Mucosa of stomach (tissue), 1 donor: ENCODE results near the gene SLC8A3.

Source experiments
- H3K27me3 ChIP-seq: one replicate; pipeline ENCODE4 v1.7.0; 2013; ENCODE audit warnings: mild to moderate bottlenecking, low read length; ENCODE audit not compliant: control insufficient read depth, insufficient read depth
- H3K36me3 ChIP-seq: one replicate; pipeline ENCODE4 v1.7.0; 2013; ENCODE audit warnings: low read length; ENCODE audit not compliant: control insufficient read depth, insufficient read depth
- H3K4me1 ChIP-seq: one replicate; pipeline ENCODE4 v1.7.0; 2013; ENCODE audit warnings: mild to moderate bottlenecking, low read length; ENCODE audit not compliant: control insufficient read depth, insufficient read depth
- H3K4me3 ChIP-seq: one replicate; pipeline ENCODE4 v1.7.0; 2013; ENCODE audit warnings: low read length
- H3K9ac ChIP-seq: one replicate; pipeline ENCODE4 v1.7.0; 2013; ENCODE audit warnings: mild to moderate bottlenecking, low read length, moderate library complexity
- H3K9me3 ChIP-seq: one replicate; pipeline ENCODE4 v1.7.0; 2013; ENCODE audit warnings: mild to moderate bottlenecking, low read length, moderate library complexity; ENCODE audit not compliant: control insufficient read depth
- donor health status: Pancreatic carcinoma.

The SLC8A3 gene

DNA sequence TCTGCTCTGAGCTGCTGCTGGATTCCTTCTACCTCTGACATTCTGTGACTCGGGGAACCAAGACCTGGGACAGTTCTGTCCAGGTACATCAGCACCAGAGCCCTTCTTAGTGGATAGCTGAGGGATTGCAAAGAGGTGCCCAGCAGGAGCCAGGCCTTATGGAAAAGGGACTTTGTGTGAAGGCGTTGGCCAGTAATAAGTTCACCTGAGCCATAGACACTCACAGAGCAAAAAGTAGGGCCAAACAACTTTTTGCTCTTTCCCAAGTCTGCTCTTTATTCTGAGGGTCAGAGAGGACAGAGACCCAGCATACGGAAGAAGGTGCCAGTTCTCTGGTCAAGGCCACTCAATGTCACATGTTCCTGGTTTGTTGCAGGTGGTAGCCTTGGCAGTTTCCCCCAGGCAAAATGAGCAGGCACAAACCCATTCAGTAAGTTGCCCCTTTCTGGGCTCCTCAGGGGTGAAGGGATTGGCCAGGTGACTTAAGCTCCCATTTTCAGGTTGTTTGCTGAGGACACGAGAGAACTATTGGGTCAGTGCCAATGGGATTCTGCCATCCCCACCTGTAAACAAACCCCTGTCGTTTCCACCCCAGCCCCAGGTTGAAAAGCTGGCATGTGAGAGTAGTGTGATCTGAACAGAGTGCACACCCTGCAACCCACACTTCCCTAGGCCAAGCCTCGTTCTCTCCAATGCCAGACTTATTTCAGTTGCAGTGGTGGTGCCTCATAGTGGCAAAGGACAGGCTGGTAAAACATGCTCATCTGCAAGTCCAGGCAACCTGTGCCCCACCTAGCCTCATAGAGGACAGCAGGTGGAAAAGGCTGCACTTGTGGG is 159.2 kb downstream of the SLC8A3 start:
- no peaks in the 10 kb centered on the region for H3K4me1 ChIP-seq
- H3K27me3 ChIP-seq, result no peaks in the 10 kb centered on the region
- no peaks in the 10 kb centered on the region for H3K36me3 ChIP-seq
- H3K9ac ChIP-seq, result no peak overlapping the region
- no peaks in the 10 kb centered on the region for H3K9me3 ChIP-seq
- no peak overlapping the region for H3K4me3 ChIP-seq

DNA sequence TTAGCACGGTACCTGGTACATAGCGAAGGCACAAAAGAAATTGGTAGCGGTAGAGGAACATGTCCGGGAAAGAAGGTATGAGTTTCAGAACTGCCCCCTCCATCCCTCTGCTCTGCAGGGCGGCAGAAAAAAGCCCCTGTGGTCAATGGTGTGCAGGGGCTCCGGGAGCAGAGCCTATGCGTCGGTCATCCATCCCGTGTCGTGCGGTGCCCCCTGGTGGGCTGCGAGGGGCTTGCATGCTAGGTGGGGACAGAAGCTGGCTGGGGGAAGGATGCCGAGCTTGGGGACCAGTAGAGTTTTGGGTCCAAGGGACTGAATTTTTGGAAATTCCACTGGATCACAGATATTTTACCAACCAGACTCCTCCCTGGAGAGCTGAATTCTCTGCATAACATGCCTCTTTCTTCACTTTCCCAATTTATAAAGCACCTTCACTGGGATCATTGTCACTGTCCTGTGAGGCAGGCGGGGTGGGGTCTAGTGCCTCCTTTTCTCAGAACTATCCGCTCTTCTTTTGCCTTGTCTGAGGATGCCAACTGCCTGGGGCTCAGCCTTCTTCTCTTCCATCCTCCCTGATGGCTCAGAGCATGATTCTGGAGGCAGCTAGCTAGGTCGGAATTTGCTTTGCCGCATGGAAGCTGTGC is 160.8 kb downstream of the SLC8A3 start:
- Histone ChIP-seq H3K9ac (no peak overlapping the region), H3K4me3 (no peak overlapping the region), H3K9me3 (no peaks in the 10 kb centered on the region), H3K4me1 (no peaks in the 10 kb centered on the region), H3K36me3 (no peaks in the 10 kb centered on the region), H3K27me3 (no peaks in the 10 kb centered on the region)

DNA sequence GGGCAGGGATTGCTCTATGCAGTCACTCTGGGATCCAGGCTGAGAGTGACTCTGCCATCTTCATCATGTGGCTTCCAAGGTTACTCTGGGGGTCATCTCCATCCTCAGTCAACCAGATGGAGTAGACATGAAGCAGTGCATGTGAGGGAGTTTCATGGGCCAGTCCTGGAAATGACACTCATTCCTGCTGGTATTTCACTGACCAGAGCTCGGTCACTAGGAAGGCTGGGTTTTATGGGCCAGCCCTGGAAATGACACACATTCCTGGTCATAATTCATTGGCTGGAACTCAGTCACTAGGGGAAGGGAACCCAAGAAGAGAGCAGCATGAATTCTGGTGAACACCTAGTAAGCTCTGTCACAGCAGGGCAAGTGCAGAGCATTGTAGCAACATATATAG is 164.9 kb downstream of the SLC8A3 start:
- Histone ChIP-seq H3K36me3 (no peaks in the 10 kb centered on the region), H3K9ac (no peak overlapping the region), H3K4me1 (peaks cover 6% of the 10 kb centered on the region), H3K27me3 (no peaks in the 10 kb centered on the region), H3K9me3 (no peaks in the 10 kb centered on the region), H3K4me3 (no peak overlapping the region)

DNA sequence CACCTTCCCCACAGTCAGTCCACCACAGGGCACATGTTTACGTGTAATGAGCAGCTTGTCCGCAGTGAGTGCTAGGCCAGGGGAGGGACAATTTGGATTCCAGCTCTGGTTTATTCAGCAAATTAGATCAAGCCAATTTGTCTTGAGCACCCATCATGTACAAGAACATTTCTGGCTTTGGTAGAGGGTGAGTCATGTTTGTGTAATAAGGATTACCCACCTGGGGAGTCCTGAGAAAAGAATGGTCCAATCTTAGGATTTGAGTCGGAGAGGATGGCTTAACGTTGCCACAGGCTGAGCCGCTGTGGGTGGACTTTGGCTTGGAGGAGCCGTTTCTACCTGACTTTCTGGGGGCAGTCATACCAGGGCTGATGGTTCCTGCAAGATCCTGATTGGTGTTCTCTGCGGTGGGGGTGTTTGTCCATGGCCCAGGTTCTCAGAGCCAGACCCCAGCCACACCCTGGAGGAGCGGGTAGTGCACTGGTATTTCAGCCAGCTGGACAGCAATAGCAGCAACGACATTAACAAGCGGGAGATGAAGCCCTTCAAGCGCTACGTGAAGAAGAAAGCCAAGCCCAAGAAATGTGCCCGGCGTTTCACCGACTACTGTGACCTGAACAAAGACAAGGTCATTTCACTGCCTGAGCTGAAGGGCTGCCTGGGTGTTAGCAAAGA is 165.8 kb downstream of the SLC8A3 start:
- Histone ChIP-seq H3K36me3 (no peaks in the 10 kb centered on the region), H3K4me3 (no peak overlapping the region), H3K9me3 (no peaks in the 10 kb centered on the region), H3K9ac (no peak overlapping the region), H3K4me1 (peaks cover 12% of the 10 kb centered on the region), H3K27me3 (no peaks in the 10 kb centered on the region)

DNA sequence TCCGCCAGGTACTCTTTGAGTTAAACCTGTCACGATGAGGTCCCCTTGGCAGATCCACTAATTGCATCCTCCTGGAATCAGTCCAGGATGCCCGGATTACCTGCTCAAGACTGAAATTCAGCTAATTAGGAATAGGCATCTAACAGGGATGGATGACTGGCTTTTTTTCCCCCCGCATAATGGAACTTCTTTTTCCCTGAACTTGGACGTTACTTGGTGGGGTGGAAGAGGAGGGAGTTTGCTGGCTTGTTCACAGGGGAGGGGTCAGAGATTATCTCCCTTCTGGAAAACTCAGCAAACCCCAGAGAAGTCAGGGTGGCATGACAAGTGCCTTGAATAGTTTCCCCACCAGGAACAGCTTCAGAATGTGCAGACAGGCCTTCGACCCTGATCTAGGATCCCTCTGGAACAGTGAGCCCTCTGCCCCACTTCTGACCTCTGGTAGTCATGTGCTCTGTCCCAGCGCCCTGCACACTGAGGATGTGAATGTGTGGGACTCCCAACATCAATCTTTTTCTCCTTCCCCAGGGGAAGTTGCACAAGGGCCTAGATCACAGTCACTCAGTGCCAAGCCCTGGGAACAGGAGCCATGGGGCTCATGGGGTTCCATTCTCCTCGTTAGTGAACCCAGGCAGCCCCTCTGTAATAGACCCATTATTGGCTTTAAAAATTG is 167.1 kb downstream of the SLC8A3 start:
- Histone ChIP-seq H3K4me1 (peaks cover 12% of the 10 kb centered on the region), H3K9ac (no peak overlapping the region), H3K4me3 (no peak overlapping the region), H3K27me3 (no peaks in the 10 kb centered on the region), H3K36me3 (no peaks in the 10 kb centered on the region), H3K9me3 (no peaks in the 10 kb centered on the region)

DNA sequence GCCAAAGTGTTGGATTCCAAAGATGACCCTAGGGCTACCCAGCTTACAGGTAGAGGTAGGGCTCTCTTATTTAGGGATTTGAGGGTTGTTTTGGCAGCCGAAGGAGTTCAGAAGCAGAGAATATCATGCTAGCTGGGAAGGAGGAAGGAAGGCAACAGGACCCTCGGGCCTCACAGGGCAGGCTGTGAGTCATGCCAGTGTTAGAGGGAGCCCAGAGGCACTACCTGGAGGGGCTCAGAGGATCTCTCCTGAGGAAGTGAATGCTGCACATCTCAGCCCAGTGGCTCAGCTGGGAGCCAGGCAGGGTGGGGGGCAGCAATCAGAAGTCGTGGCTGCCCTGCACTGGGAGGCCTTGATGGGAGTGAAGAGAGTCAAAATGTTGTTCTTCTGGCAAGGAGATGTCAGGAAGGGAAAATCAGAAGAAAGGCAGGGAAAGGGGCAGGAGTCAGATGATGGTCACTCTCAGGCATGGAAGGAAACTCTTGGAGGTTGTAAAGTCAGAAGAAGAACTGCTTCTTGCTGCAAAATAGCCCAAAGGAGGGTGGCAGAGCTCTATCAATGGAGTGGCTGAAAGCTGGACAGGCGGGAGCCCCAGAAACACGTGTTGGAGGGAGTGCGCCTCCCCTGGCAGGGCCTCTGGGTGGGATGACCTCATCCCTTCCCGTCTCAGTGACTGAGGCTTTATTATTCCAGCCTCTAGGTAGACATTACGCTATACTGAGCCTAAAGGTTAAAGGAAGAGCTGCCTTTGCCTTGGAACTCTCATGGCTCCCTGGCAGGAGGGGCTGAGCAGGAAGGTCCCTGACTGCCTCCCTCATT is 168.2 kb downstream of the SLC8A3 start:
- H3K27me3 ChIP-seq, result no peaks in the 10 kb centered on the region
- H3K9me3 ChIP-seq, result no peaks in the 10 kb centered on the region
- no peak overlapping the region for H3K4me3 ChIP-seq
- no peaks in the 10 kb centered on the region for H3K36me3 ChIP-seq
- H3K4me1 ChIP-seq, result peaks cover 12% of the 10 kb centered on the region
- no peak overlapping the region for H3K9ac ChIP-seq

DNA sequence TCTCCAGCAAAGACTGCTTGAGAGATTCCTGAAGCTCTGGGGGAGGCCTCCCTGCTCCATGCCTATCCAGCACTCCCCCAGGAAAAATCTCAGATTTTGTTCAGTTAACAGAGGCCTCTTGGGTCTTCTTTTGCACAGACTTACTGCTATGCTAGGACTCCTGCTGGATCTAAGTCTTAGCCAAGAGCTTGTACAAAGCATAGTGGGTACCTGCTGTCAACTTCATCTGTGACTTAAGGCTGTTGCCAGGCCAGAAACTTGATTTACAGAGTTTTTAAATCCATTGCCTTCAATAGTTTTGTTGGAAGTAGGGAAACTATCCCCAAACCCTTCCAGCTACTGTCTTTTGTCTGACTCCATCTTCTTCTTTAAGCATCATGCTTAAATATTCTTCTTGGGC is 169.1 kb downstream of the SLC8A3 start:
- Histone ChIP-seq H3K9ac (no peak overlapping the region), H3K36me3 (no peaks in the 10 kb centered on the region), H3K9me3 (no peaks in the 10 kb centered on the region), H3K4me1 (peaks cover 12% of the 10 kb centered on the region), H3K27me3 (no peaks in the 10 kb centered on the region), H3K4me3 (no peak overlapping the region)

DNA sequence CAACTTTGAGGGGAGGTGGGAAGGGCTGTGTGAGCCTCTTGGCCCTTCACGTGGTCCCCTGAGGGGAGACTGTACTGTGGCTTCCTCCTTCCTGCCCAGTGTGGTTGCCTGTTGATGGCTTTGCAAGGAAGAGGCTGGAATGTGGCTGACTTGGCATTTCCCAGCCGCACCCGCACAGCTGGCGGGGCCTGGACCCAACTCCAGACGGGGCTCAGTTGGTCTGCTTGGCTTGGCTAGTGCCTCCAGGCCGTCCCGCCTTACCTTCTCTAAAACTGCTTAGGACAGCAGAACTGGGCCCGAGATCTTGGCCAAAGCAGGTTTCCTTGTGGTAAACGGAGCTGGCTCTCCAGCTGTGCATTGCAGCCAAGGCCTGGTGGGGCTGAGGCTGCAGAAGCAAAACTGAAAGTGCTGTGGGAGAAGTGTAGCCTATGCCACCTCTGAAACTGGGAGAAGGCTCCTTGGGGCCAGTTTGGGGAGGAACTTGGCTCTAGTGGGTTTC is 170.0 kb downstream of the SLC8A3 start:
- Histone ChIP-seq H3K36me3 (no peaks in the 10 kb centered on the region), H3K4me3 (peak overlapping the region; percentile 32), H3K4me1 (peaks cover 12% of the 10 kb centered on the region), H3K9me3 (no peaks in the 10 kb centered on the region), H3K27me3 (no peaks in the 10 kb centered on the region), H3K9ac (no peak overlapping the region)

DNA sequence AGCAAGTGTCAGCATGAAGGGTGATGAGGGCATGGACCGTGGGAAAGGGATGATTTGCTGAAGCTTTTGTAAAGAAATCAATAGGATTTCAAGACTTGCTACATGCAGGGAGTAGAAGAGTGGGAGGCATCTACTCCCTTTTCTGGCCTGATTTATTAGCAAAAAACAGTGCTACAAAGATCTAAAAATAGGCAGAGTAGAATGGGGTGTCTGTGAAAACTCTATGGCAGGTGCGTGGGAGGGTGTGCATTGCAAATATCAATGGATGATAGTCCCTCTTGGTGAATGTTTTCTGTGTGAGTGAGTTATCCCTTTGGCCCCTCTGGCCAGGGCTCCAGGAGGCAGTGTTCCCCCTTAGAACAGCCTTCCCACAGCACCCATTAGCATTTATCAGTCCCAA is 170.5 kb downstream of the SLC8A3 start:
- Histone ChIP-seq H3K9me3 (no peaks in the 10 kb centered on the region), H3K4me3 (no peak overlapping the region), H3K36me3 (no peaks in the 10 kb centered on the region), H3K4me1 (peaks cover 12% of the 10 kb centered on the region), H3K27me3 (no peaks in the 10 kb centered on the region), H3K9ac (no peak overlapping the region)

DNA sequence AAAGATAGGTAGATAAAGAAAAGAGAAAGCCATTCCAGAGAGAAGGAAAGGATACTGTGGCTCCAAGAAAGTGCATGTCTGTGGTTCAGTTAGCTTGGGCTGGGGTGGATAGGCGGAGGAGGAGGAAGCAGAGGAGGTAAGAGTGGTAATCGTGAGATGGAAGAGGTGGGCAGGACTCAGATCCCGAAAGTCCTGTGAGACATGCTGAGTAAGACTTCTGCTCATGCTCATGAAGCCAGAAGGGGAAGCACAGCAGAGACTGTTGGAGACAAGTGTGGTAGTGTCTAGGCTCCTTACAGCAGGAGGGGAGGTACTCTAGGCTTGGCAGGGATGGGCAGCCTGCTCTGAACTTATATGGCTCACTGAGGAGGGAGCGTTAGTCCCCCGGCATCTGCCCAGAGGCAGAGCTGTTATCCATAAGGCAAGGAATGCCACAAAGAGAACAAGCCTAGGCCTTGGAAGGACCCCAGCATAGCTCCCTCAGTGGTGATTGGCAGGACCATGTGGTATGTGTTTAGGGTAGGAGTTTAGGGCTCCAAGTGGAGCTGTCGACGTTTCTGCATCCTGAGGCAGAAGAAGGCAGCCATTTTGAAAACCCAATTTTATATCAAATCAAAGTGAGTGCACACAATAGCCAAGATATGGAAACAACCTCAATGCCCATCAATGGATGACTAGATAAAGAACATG is 174.2 kb downstream of the SLC8A3 start:
- Histone ChIP-seq H3K36me3 (no peaks in the 10 kb centered on the region), H3K4me3 (no peak overlapping the region), H3K9me3 (no peaks in the 10 kb centered on the region), H3K9ac (no peak overlapping the region), H3K4me1 (peaks cover 12% of the 10 kb centered on the region), H3K27me3 (no peaks in the 10 kb centered on the region)
